H9 (cell line): ENCODE data around the gene TCF7L1. TPM values are rescaled to one million over a fixed set of nuclear protein-coding genes. Genes with fewer than 3 reads are reported as not detected.

Experiments used
- DNase-seq: peaks from one replicate; pipeline ENCODE4 v3.0.0-alpha.2; 2017
- H2AFZ ChIP-seq: one replicate; pipeline ENCODE4 v1.6.1; 2013; ENCODE audit warnings: mild to moderate bottlenecking, low read length, control low read depth, moderate library complexity
- H2AK5ac ChIP-seq: 2 replicates; pipeline ENCODE4 v1.6.1; 2013; ENCODE audit warnings: low read length, control low read depth, mixed read lengths; ENCODE audit not compliant: insufficient read length
- H2BK120ac ChIP-seq: one replicate; pipeline ENCODE4 v1.6.1; 2013; ENCODE audit warnings: low read depth, mild to moderate bottlenecking, low read length, control low read depth, inconsistent platforms; ENCODE audit not compliant: poor library complexity, severe bottlenecking
- H2BK12ac ChIP-seq: 2 replicates; pipeline ENCODE4 v1.6.1; 2013; ENCODE audit warnings: low read length, control low read depth, mixed read lengths, low read depth; ENCODE audit not compliant: insufficient read length
- H2BK15ac ChIP-seq: 2 replicates; pipeline ENCODE4 v1.6.1; 2013; ENCODE audit warnings: low read depth, low read length, control low read depth
- H2BK20ac ChIP-seq: one replicate; pipeline ENCODE4 v1.6.1; 2013; ENCODE audit warnings: low read depth, mild to moderate bottlenecking, low read length, control low read depth, inconsistent platforms; ENCODE audit not compliant: poor library complexity, severe bottlenecking
- H2BK5ac ChIP-seq: 2 replicates; pipeline ENCODE4 v1.6.1; 2013; ENCODE audit warnings: low read length, control low read depth, mixed read lengths; ENCODE audit not compliant: insufficient read length
- H3K14ac ChIP-seq: 2 replicates; pipeline ENCODE4 v1.6.1; 2013; ENCODE audit warnings: low read length, control low read depth; ENCODE audit not compliant: insufficient read depth
- H3K18ac ChIP-seq: 2 replicates; pipeline ENCODE4 v1.6.1; 2013; ENCODE audit warnings: low read depth, mild to moderate bottlenecking, mixed read lengths, low read length, control low read depth; ENCODE audit not compliant: insufficient read length
- H3K23ac ChIP-seq: 2 replicates; pipeline ENCODE4 v1.6.1; 2013; ENCODE audit warnings: low read length, control low read depth, mixed read lengths, low read depth; ENCODE audit not compliant: insufficient read length
- H3K23me2 ChIP-seq: 2 replicates; pipeline ENCODE4 v1.6.1; 2013; ENCODE audit warnings: low read depth, mild to moderate bottlenecking, mixed read lengths, low read length, control low read depth; ENCODE audit not compliant: insufficient read length, poor library complexity, severe bottlenecking
- H3K27ac ChIP-seq: 2 replicates; pipeline ENCODE4 v1.5.1; 2013; ENCODE audit warnings: low read length, control low read depth, mixed read lengths, low read depth; ENCODE audit not compliant: insufficient read length
- H3K27me3 ChIP-seq: 2 replicates; pipeline ENCODE4 v1.6.1; 2013; ENCODE audit warnings: low read length, control low read depth, inconsistent platforms; ENCODE audit not compliant: insufficient read depth
- H3K4ac ChIP-seq: 2 replicates; pipeline ENCODE4 v1.6.1; 2013; ENCODE audit warnings: low read depth, mild to moderate bottlenecking, control low read depth, inconsistent platforms, low read length, moderate library complexity
- H3K4me1 ChIP-seq: 2 replicates; pipeline ENCODE4 v1.6.1; 2013; ENCODE audit warnings: low read length, control low read depth, inconsistent platforms; ENCODE audit not compliant: insufficient read depth
- H3K4me2 ChIP-seq: 2 replicates; pipeline ENCODE4 v1.6.1; 2013; ENCODE audit warnings: low read length, control low read depth, mixed read lengths; ENCODE audit not compliant: insufficient read length, insufficient read depth
- H3K56ac ChIP-seq: 2 replicates; pipeline ENCODE4 v1.6.1; 2013; ENCODE audit warnings: low read depth, mild to moderate bottlenecking, mixed read lengths, low read length, control low read depth; ENCODE audit not compliant: insufficient read length
- H3K79me1 ChIP-seq: 2 replicates; pipeline ENCODE4 v1.6.1; 2013; ENCODE audit warnings: low read depth, mild to moderate bottlenecking, moderate library complexity, low read length, control low read depth, inconsistent platforms; ENCODE audit not compliant: insufficient read depth, poor library complexity, severe bottlenecking
- H3K79me2 ChIP-seq: 2 replicates; pipeline ENCODE4 v1.6.1; 2013; ENCODE audit warnings: low read length, control low read depth, inconsistent platforms; ENCODE audit not compliant: insufficient read depth
- H3K9ac ChIP-seq: 2 replicates; pipeline ENCODE4 v1.6.1; 2013; ENCODE audit warnings: low read length, control low read depth, mixed read lengths; ENCODE audit not compliant: insufficient read length; ENCODE audit errors: extremely low read depth
- H3K9me3 ChIP-seq: one replicate; pipeline ENCODE4 v1.6.1; 2013; ENCODE audit warnings: low read depth, low read length, inconsistent platforms; ENCODE audit not compliant: control insufficient read depth
- H3T11ph ChIP-seq: one replicate; pipeline ENCODE4 v1.6.1; 2013; ENCODE audit warnings: mild to moderate bottlenecking, low read length, control low read depth, inconsistent platforms
- H4K20me1 ChIP-seq: one replicate; pipeline ENCODE4 v1.6.1; 2013; ENCODE audit not compliant: control insufficient read depth, insufficient read length, insufficient read depth
- H4K5ac ChIP-seq: 2 replicates; pipeline ENCODE4 v1.6.1; 2013; ENCODE audit warnings: low read depth, mild to moderate bottlenecking, mixed read lengths, low read length, control low read depth; ENCODE audit not compliant: insufficient read length
- H4K8ac ChIP-seq: replicated peaks from 2 replicates; pipeline ENCODE4 v1.6.1; 2013; ENCODE audit warnings: low read length, control low read depth, mixed read lengths, low read depth; ENCODE audit not compliant: insufficient read length
- H4K91ac ChIP-seq: 2 replicates; pipeline ENCODE4 v1.6.1; 2013; ENCODE audit warnings: low read depth, mild to moderate bottlenecking, moderate library complexity, mixed read lengths, low read length, control low read depth; ENCODE audit not compliant: insufficient read length
- H3K27ac Mint-ChIP-seq, 3 experiments: 2 replicates in 2 of 3; 3 replicates in 1 of 3; pipeline ENCODE4 v1.8.0; 2020 to 2021; ENCODE audit warnings: mixed read lengths in 3 of 3, mild to moderate bottlenecking in 1 of 3, moderate library complexity in 1 of 3
- H3K27me3 Mint-ChIP-seq: 2 replicates; pipeline ENCODE4 v1.8.0; 2021; ENCODE audit warnings: low read depth, mild to moderate bottlenecking, moderate library complexity, mixed read lengths
- H3K36me3 Mint-ChIP-seq, 3 experiments: 2 replicates in 2 of 3; 3 replicates in 1 of 3; pipeline ENCODE4 v1.8.0; 2020 to 2021; ENCODE audit warnings: low read depth in 3 of 3, mixed read lengths in 3 of 3; ENCODE audit not compliant: insufficient read depth in 1 of 3
- H3K4me1 Mint-ChIP-seq, 2 experiments: 2 replicates each; pipeline ENCODE4 v1.8.0; 2020; ENCODE audit warnings: mixed read lengths in 2 of 2
- H3K4me3 Mint-ChIP-seq, 2 experiments: 2 replicates in 1 of 2; 3 replicates in 1 of 2; pipeline ENCODE4 v1.8.0; 2020 to 2021; ENCODE audit warnings: mild to moderate bottlenecking in 2 of 2, mixed read lengths in 2 of 2, moderate library complexity in 1 of 2
- H3K9me3 Mint-ChIP-seq, 2 experiments: 2 replicates in 1 of 2; 3 replicates in 1 of 2; pipeline ENCODE4 v1.8.0; 2020; ENCODE audit warnings: mild to moderate bottlenecking in 2 of 2, mixed read lengths in 2 of 2, moderate library complexity in 1 of 2
- WGBS: extraction: QIAGEN DNeasy Blood & Tissue Kit; methylation state at CpG from one replicate; pipeline ENCODE4 v1.1.7; 2013; ENCODE audit warnings: missing lambda C conversion rate, low lambda C conversion rate, mixed read lengths; ENCODE audit not compliant: insufficient read length; ENCODE audit errors: extremely low coverage; 5-methylcytosine and 5-hydroxymethylcytosine counted together
- total RNA-seq: library from RNA; stranded (reverse); gene quantifications from 2 replicates; pipeline ENCODE4 v1.2.1, GENCODE V29; 2021
- TF ChIP-seq, protein P1 (sequence below): fragments of 200-600 bp; sonication (generic); conservative IDR thresholded peaks from 3 replicates; pipeline ENCODE4 v1.8.0; 2021; ENCODE audit warnings: antibody characterized with exemption, mild to moderate bottlenecking

TCF7L1 gene
- total RNA-seq, 1 experiment from 2014 or later, result 112 TPM

DNA sequence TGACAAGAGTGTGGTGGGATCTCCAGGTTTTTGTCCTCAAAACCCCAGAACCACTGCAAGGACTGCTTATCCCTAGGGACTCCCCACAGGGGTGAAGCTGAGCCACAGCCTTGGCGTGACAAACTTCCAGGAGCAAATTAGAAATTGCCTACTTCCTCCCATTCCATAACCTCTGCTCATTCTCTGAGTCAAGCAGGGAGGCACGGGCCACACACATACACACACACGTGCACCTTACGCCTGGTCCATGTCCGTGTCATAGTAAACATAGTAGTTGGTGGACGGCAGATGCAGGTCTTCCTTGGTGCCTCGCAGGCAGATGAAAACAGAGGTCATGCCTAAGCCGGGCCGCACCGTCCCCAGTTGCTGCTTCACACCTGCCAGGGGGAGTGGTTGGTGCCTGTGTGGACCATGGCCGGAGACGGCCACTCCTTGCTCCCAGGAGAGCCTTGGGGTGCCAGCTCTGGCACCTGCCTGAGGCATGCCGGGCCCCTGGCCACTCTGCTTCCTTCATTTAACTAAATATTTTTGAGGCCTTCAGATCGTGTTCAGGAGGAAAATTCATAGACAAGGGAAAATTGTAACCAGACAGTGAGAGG, 211.3 kb downstream of the TCF7L1 start:
- Histone ChIP-seq H3K23ac (no peak overlapping the region), H3K23me2 (no peaks in the 10 kb centered on the region), H3K4ac (no peak overlapping the region), H3K18ac (no peak overlapping the region), H2BK15ac (no peak overlapping the region), H3K79me1 (no peaks in the 10 kb centered on the region), H4K5ac (no peak overlapping the region), H2BK12ac (no peak overlapping the region), H2AK5ac (no peak overlapping the region), H3K79me2 (no peaks in the 10 kb centered on the region), H3K9me3 (no peaks in the 10 kb centered on the region), H3K14ac (no peak overlapping the region), H4K8ac (no peak overlapping the region), H2BK20ac (no peak overlapping the region), H2BK5ac (no peak overlapping the region), H3K27me3 (no peaks in the 10 kb centered on the region), H3K9ac (no peak overlapping the region), H4K20me1 (no peaks in the 10 kb centered on the region), H3T11ph (no peak overlapping the region), H2BK120ac (no peak overlapping the region), H4K91ac (no peak overlapping the region), H2AFZ (no peak overlapping the region), H3K56ac (no peak overlapping the region), H3K4me1 (peaks cover 4% of the 10 kb centered on the region; the same call in 1 of the 2 replicates), H3K27ac (no peak overlapping the region), H3K4me2 (no peak overlapping the region)
- Mint-ChIP-seq H3K36me3 (peaks cover 4 to 40% (median 5%) of the 10 kb centered on the region in 3 experiments; a peak in 6 of 7 replicates), H3K9me3 (no peaks in the 10 kb centered on the region), H3K4me3 (no peak overlapping the region), H3K27ac (peak overlapping the region in 2 of 3 experiments; percentile 23 to 27; a peak in 2 of 7 replicates), H3K27me3 (peaks cover under 1% of the 10 kb centered on the region), H3K4me1 (peaks cover 6 to 9% of the 10 kb centered on the region in 2 experiments)
- TF ChIP-seq, protein P1, sequence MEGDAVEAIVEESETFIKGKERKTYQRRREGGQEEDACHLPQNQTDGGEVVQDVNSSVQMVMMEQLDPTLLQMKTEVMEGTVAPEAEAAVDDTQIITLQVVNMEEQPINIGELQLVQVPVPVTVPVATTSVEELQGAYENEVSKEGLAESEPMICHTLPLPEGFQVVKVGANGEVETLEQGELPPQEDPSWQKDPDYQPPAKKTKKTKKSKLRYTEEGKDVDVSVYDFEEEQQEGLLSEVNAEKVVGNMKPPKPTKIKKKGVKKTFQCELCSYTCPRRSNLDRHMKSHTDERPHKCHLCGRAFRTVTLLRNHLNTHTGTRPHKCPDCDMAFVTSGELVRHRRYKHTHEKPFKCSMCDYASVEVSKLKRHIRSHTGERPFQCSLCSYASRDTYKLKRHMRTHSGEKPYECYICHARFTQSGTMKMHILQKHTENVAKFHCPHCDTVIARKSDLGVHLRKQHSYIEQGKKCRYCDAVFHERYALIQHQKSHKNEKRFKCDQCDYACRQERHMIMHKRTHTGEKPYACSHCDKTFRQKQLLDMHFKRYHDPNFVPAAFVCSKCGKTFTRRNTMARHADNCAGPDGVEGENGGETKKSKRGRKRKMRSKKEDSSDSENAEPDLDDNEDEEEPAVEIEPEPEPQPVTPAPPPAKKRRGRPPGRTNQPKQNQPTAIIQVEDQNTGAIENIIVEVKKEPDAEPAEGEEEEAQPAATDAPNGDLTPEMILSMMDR, result no peak
- no CpG with 5 or more reads among the region's 14 CpGs for WGBS
- DNase-seq, result no peak
